Cortex of kidney (tissue), 1 donor: ENCODE measurements around the gene PHEX.

Experiments used
- DNase-seq: peaks from one replicate; lab custom pipeline; 2025; lab: John Stamatoyannopoulos, UW

Gene PHEX

DNA sequence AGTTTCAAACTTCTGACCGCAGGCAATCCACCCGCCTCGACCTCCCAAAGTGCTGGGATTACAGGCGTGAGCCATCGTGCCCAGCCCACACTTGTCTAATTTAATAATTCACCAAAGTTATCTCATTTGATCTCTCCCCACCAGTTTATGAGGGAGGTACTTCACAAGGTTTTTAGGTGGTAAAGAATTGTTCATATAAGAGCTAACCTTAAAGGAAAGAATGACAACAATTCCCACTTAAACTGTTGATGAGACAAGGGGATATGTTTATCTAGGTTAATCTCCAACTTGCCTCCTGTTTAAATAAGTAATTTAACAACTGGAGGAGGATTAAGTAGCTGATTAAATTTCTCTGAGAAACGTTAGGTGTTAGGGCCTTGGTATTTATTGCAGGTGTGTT lies 123.0 kb downstream of the PHEX start:
- DNase-seq: no peak

- no peak for DNase-seq
These were observed 126.9 kb downstream of the PHEX start for GRCh38 chrX:22159071-22159470.

DNA sequence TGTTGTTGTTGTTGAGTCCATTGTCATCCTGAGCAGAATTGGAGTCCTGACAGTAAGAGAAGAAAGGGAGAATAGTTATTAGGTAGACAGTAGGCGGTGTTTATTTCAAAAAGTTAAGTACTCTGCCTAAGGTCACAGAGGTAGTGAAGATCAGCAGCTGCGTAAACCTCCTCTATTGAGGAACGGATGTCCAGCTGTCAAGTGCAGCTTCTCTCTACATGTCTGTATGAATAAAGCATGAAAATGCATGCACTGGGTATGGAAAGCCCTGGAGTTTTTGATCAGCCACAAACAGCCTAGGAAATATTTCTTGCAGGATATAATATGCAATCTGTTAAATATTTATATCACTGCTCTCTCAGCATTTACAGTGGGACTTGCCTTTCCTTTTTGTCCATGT lies 131.2 kb downstream of the PHEX start:
- no peak for DNase-seq

DNA sequence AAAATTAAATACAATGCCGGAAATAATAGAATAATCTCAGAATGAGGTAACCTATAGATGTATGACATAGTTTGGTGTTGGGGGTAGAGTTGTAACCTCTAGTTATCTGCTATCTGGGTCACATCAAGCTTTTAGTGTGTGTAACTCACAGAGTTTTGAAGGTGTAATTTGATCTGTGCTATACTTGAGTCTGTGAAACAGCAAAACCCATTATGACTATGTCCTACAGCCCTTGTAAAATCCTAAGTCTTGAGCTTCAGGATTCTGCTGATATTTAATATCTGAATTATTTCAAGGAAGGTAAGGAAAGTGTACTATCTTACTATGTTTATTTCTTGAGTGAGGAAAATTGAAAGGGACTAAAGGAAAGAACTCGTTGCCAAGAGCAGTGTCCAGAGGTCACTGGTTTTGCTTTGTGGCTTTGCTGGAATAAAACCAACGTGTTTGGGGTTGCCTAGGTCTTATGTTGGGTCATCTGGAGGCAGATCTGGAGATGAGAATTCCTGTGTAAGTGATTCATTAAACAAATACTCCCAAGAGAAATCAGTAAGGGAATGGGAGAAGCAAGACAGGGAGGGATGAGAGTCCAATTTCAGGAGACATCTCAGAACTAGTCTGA lies 132.8 kb downstream of the PHEX start:
- DNase-seq: no peak

DNA sequence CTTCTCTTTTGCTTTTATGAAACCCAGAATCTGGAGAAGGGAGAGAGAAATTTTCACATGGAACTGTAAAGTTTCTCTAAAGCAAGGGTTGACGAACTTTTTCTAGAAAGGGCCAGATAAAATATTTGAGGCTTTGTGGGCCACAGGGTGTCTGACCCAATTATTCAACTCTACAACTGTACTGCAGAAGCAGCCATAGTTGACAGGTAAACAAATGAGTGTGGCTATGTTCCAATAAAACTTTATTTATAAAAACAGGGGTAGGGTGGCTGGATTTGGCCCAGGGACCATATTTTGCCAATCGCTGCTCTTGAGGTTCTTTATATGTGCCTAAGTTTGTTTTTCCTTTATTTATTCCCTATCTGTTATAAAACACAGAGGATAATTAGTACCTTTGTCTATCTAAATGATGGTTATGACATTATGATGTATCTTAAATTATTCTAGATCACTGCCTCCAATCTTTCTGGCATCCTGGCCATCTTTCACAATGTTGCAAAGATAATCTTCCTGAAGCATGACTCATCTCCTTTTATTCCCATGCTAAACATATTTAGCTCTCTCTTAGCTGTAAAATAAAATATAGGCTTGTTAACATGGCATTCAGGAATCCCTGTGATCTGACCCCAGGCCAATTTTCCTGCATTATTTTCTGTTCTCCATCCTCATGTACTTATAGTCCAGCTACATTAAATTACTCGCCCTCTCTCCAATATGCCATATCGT lies 133.8 kb downstream of the PHEX start:
- no peak for DNase-seq

- no peak for DNase-seq
These were observed 139.3 kb downstream of the PHEX start for GRCh38 chrX:22171287-22172060.

DNA sequence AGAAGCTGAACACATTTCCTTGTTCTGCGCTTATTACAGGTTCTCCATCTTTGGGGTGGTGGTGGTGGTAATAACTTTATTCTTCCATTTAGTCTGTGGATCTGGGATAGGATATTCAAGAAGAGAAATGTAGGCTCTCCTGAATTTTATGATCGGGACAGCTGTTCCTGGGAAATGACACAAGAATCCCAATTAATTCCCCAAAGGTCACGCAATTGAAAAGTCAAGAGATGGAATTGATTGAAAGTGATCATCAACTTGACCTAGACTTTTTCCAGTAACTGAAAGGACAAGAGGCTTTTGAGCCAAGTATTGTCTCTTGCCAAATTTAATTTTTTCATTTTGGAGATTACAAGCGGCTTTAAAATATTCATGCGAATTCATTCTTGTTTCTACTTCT lies 141.8 kb downstream of the PHEX start:
- no peak for DNase-seq

DNA sequence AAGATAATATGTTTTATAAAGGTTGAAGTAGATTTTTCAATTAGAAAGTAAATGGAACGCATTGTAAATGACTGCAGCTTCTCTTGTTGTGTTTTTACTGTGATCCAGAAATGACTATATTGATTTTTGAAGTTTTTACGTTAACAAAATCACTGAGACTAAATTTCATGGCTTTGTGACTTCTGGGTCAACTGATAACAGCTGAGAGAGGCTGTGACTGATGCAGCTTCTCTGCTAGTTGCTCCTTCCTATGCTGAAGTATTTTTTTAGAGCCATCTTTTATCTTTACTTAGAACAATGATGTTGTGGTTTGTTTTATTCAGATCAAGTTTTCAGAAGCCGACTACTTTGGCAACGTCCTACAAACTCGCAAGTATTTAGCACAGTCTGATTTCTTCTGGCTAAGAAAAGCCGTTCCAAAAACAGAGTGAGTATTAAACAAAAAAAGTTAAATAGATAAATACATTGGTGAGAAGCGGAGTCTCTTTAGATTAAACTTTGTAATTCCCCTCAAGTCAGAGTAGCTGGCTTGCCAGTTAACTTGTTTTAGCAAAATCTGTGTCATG lies 145.9 kb downstream of the PHEX start:
- no peak for DNase-seq

GRCh38 chrX:22184096-22184495 lies 152.0 kb downstream of the PHEX start:
- DNase-seq: no peak

- DNase-seq: no peak
These were observed 154.0 kb downstream of the PHEX start for GRCh38 chrX:22186165-22186564.

- DNase-seq: no peak
These were observed 160.4 kb downstream of the PHEX start for GRCh38 chrX:22192419-22193060.

- DNase-seq: no peak
These were observed 161.9 kb downstream of the PHEX start for GRCh38 chrX:22193851-22194659.

DNA sequence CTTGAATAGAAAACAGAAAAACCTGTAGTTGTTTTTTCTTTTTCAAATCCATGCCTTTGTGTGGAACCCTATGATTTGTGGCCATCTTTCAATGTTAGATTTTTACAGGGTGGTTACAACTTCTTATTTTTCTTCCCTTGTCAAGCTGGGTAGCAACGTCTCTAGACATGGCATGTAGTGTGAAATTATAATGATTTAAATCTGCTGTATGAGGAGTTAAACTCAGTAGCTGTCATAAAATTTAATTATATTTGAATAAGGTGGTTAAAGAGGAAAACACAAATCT lies 162.5 kb downstream of the PHEX start:
- no peak for DNase-seq

DNA sequence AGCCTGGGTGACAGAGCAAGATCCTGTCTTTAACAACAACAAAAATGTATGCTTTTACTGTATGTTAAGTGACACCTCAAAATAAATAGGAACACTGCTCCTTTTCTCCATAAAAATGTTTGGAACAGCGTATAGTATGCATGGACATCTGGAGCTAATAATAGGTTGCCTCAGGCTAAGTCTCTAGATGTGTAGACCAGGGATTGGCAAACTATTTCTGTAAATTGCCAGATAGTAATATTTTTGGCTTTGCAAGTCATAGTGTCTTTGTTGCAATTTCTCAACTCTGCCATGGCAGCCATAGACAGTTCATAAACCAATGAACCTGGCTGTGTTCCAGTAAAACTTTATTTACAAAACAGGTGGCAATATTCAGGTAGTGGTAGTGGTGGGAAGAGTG lies 164.0 kb downstream of the PHEX start:
- no peak for DNase-seq

DNA sequence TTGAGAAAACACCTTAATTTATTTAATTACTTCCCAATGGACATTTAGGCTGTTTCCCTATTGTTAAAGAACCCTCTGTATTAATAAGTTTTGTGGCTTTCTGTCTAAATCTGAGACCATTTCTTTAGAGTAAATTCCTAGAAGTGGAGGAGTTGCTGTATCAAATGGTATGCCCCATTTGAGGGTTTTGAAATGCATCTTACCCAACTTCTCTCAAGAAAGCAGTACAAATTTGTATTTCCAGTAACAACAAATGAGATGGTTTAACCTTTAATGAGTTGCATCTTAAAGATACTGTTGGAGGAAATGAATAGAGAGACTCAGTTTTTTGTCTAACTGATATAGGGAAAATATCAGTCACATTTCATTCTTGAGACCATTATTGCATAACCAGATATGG lies 170.1 kb downstream of the PHEX start:
- DNase-seq: no peak

DNA sequence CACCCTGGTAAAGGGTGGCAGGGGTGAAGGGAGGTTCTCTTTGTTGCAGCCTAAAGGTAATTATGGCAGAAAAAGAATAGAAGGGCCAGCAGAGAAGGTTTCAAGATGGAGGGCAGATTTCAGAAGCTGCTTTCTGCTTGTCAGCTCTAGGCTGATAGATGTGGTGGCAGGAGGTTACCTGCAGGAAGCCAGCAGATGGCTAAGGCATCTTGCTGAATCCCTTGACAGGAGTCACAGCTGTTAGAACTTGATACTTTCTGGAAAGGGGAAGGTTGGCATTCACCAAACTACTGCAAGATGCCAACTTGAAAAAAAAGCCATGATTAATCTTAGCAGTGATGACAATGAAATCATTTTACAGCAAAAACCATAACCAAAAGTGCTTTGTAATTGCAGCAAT lies 171.1 kb downstream of the PHEX start:
- DNase-seq: no peak

DNA sequence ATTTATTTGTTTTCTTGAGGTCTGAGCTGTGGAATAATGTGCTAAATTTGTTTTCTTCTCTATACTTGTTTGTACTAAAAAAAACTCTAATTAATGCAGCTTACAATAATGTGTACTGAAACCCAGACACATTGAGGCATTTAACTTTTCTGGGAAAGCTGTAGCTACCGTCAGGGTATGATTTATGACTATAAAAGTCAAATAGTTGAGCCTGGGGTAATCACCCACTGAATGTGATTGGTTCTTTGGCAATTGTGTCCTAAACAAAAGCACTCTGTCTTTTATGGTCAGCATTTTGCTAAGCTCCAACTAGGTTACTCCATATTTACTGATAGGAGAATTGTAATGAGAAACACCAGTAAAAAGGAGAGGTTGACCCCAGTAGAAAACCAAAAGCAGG lies 174.7 kb downstream of the PHEX start:
- DNase-seq: no peak

DNA sequence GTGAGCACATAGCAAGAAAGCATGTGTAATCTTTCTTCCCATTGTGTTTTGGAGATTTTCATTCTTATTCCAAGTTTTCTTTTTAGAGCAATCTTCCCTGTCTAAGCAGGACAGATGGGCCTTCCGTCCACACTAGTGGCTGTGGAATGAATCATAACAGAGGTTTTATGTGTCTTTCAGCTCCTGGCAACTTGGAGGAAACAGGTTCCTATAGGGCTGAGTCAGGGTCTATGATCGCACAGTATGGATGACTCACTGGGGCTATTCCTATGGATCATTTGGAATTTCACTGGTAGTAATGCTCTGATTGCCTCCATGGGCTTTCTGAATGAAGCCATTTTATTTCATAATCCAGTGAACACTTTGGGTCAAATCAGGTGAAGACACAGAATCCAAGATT lies 188.8 kb downstream of the PHEX start:
- no peak for DNase-seq

DNA sequence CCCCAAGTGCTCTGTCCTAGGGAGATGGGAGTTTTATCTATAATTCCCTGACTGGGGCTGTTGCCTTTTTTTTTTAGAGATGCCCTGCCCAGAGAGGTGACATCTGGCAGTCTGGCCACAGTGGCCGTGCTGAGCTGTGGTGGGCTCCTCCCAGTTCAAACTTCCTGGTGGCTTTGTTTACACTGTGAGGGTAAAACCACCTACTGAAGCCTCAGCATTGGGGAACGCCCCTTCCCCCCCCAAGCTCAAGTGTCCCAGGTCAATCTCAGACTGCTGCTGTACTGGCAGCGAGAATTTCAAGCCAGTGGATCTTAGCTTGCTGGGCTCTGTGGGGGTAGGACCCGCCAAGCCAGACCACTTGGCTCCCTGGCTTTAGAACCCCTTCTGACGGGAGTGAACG lies 202.3 kb downstream of the PHEX start:
- no peak for DNase-seq

- DNase-seq: no peak
These were observed 205.4 kb downstream of the PHEX start for GRCh38 chrX:22237479-22237878.

DNA sequence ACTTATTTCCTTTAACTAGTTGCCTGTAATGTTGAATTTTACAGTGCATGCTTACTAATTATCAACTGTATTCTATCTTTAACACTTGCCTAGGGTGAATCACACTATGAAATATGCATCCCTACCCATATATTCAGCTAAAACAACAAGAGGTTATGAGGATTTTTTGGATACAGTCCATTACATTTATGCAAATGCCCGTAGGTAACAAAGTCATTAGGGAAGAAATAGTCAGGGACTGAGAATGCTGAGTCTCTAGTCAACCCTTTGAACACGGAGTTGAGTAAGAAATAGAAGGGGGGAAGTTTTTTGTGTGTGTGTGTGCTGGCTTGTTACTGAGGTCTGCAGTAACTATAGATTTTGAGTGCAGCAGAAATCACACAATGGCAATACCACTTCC lies 214.5 kb downstream of the PHEX start:
- no peak for DNase-seq

GRCh38 chrX:22247169-22247568 lies 215.0 kb downstream of the PHEX start:
- DNase-seq: no peak
